IMR-90 (cell line): ENCODE results near the gene CECR2. TPM values are rescaled to one million over a fixed set of nuclear protein-coding genes. Genes with fewer than 3 reads are reported as not detected.

Experiments used
- ATAC-seq: fragments of 200-7000 bp; cut with Tn5 transposase; 2 replicates; pipeline ENCODE4 v1.9.1; 2020; ENCODE audit warnings: low read depth, mild to moderate bottlenecking, moderate library complexity
- BruUV-seq: library from RNA; stranded (reverse); fragments of 400-500 nt; replicated peaks from 2 replicates; lab custom pipeline; 2021; lab: Mats Ljungman, UMichigan
- CTCF ChIA-PET: fragments of 300-600 bp; formaldehyde crosslinking; extraction: SDS; loops from one replicate; lab custom pipeline; 2021; ENCODE audit warnings: antibody characterized with exemption; lab: Yijun Ruan, JAX
- POLR2A ChIA-PET: fragments of 300-600 bp; sonication (Branson Sonifier 250); formaldehyde crosslinking; loops from one replicate; lab custom pipeline; 2022; ENCODE audit warnings: antibody characterized with exemption; ENCODE audit not compliant: unreplicated experiment; lab: Charles Lee
- DNase-seq: peaks from one replicate; pipeline ENCODE4 v3.0.0; 2013
- H2AFZ ChIP-seq: replicated peaks from 2 replicates; pipeline ENCODE3; 2013; ENCODE audit warnings: low read length, mild to moderate bottlenecking; ENCODE audit not compliant: poor library complexity
- H2AK5ac ChIP-seq: 2 replicates; pipeline ENCODE4 v1.6.1; 2013; ENCODE audit warnings: low read depth, low read length, inconsistent platforms
- H2AK9ac ChIP-seq: replicated peaks from 2 replicates; pipeline ENCODE3; 2013; ENCODE audit warnings: mild to moderate bottlenecking, low read depth, low read length, moderate library complexity; ENCODE audit not compliant: poor library complexity
- H2BK120ac ChIP-seq: 2 replicates; pipeline ENCODE4 v1.6.1; 2013; ENCODE audit warnings: low read depth, low read length, inconsistent platforms
- H2BK15ac ChIP-seq: 3 replicates; pipeline ENCODE4 v1.6.1; 2013; ENCODE audit warnings: low read depth, low read length, inconsistent platforms
- H2BK20ac ChIP-seq: 2 replicates; pipeline ENCODE4 v1.6.1; 2013; ENCODE audit warnings: low read depth, mild to moderate bottlenecking, inconsistent platforms, low read length, moderate library complexity
- H2BK5ac ChIP-seq: 2 replicates; pipeline ENCODE4 v1.6.1; 2013; ENCODE audit warnings: mild to moderate bottlenecking, low read depth, low read length, inconsistent platforms; ENCODE audit not compliant: poor library complexity, severe bottlenecking
- H3K14ac ChIP-seq: replicated peaks from 2 replicates; pipeline ENCODE4 v1.6.1; 2013; ENCODE audit warnings: low read depth, low read length, inconsistent platforms
- H3K18ac ChIP-seq: 2 replicates; pipeline ENCODE4 v1.6.1; 2013; ENCODE audit warnings: low read depth, low read length, control low read depth
- H3K23ac ChIP-seq: 2 replicates; pipeline ENCODE4 v1.6.1; 2013; ENCODE audit warnings: low read depth, low read length, inconsistent platforms
- H3K27ac ChIP-seq: 2 replicates; pipeline ENCODE4 v1.5.1; 2013; ENCODE audit warnings: mild to moderate bottlenecking, control low read depth, low read length; ENCODE audit not compliant: insufficient read depth
- H3K27me3 ChIP-seq: 2 replicates; pipeline ENCODE4 v1.6.1; 2013; ENCODE audit warnings: low read length; ENCODE audit not compliant: control insufficient read depth, insufficient read depth
- H3K36me3 ChIP-seq: 2 replicates; pipeline ENCODE4 v1.6.1; 2013; ENCODE audit warnings: low read length, mixed read lengths; ENCODE audit not compliant: control insufficient read depth, insufficient read depth
- H3K4ac ChIP-seq: 2 replicates; pipeline ENCODE4 v1.6.1; 2013; ENCODE audit warnings: low read depth, low read length, inconsistent platforms
- H3K4me1 ChIP-seq: 2 replicates; pipeline ENCODE4 v1.6.1; 2013; ENCODE audit warnings: low read length, mixed read lengths; ENCODE audit not compliant: control insufficient read depth, insufficient read depth
- H3K4me2 ChIP-seq: 2 replicates; pipeline ENCODE4 v1.6.1; 2013; ENCODE audit warnings: low read depth, mild to moderate bottlenecking, control low read depth, low read length, moderate library complexity
- H3K4me3 ChIP-seq: 2 replicates; pipeline ENCODE4 v1.5.1; 2013; ENCODE audit warnings: low read depth, mild to moderate bottlenecking, control low read depth, low read length, moderate library complexity; ENCODE audit not compliant: insufficient read depth
- H3K56ac ChIP-seq: 2 replicates; pipeline ENCODE4 v1.6.1; 2013; ENCODE audit warnings: low read length, inconsistent platforms; ENCODE audit not compliant: insufficient read depth; ENCODE audit errors: extremely low read depth
- H3K79me1 ChIP-seq, 2 experiments: 2 replicates each; pipeline ENCODE4 v1.6.1; 2013; ENCODE audit warnings: low read length in 2 of 2, inconsistent platforms in 1 of 2, low read depth in 1 of 2
- H3K9ac ChIP-seq: 2 replicates; pipeline ENCODE4 v1.6.1; 2013; ENCODE audit warnings: low read depth, low read length, control low read depth
- H3K9me1 ChIP-seq: 2 replicates; pipeline ENCODE4 v1.6.1; 2013; ENCODE audit warnings: low read length, inconsistent platforms; ENCODE audit not compliant: insufficient read depth
- H3K9me3 ChIP-seq: 2 replicates; pipeline ENCODE4 v1.6.1; 2013; ENCODE audit warnings: low read length; ENCODE audit not compliant: control insufficient read depth, insufficient read depth
- H4K20me1 ChIP-seq: 2 replicates; pipeline ENCODE4 v1.6.1; 2013; ENCODE audit warnings: low read length, inconsistent platforms; ENCODE audit not compliant: insufficient read depth
- H4K5ac ChIP-seq: 2 replicates; pipeline ENCODE4 v1.6.1; 2013; ENCODE audit warnings: mild to moderate bottlenecking, low read depth, low read length, control low read depth
- H4K8ac ChIP-seq, 2 experiments: 2 replicates each; pipeline ENCODE4 v1.6.1; 2013; ENCODE audit warnings: low read depth in 2 of 2, low read length in 2 of 2, control low read depth in 1 of 2, inconsistent platforms in 1 of 2
- H4K91ac ChIP-seq: 2 replicates; pipeline ENCODE4 v1.6.1; 2013; ENCODE audit warnings: low read depth, low read length, inconsistent platforms; ENCODE audit not compliant: insufficient read depth
- BHLHE40 ChIP-seq: fragments of 150-350 bp; IDR thresholded peaks from 2 replicates; pipeline ENCODE4 v1.6.1; 2016; ENCODE audit warnings: mild to moderate bottlenecking, low read depth, low read length
- CEBPB ChIP-seq: IDR thresholded peaks from 2 replicates; pipeline ENCODE4 v1.6.1; 2012; ENCODE audit warnings: low read depth, low read length, improper control_type of control experiment
- CHD1 ChIP-seq: IDR thresholded peaks from 2 replicates; pipeline ENCODE4 v1.6.1; 2012; ENCODE audit warnings: low read depth, low read length, improper control_type of control experiment
- ELK1 ChIP-seq: fragments of 150-350 bp; IDR thresholded peaks from 2 replicates; pipeline ENCODE4 v1.6.1; 2016; ENCODE audit warnings: low read depth, mild to moderate bottlenecking, low read length, moderate library complexity, borderline replicate concordance
- FOS ChIP-seq: fragments of 150-350 bp; IDR thresholded peaks from 2 replicates; pipeline ENCODE4 v1.6.1; 2016; ENCODE audit warnings: low read depth, low read length
- MAFK ChIP-seq: IDR thresholded peaks from 2 replicates; pipeline ENCODE4 v1.6.1; 2012; ENCODE audit warnings: low read depth, low read length, improper control_type of control experiment
- MAZ ChIP-seq: IDR thresholded peaks from 2 replicates; pipeline ENCODE4 v1.6.1; 2012; ENCODE audit warnings: low read depth, mild to moderate bottlenecking, low read length, improper control_type of control experiment, moderate library complexity, borderline replicate concordance
- MXI1 ChIP-seq: IDR thresholded peaks from 2 replicates; pipeline ENCODE4 v1.6.1; 2012; ENCODE audit warnings: low read depth, mild to moderate bottlenecking, low read length, moderate library complexity, borderline replicate concordance
- NFE2L2 ChIP-seq: fragments of 150-350 bp; IDR thresholded peaks from 2 replicates; pipeline ENCODE4 v1.6.1; 2016; ENCODE audit warnings: low read depth, mild to moderate bottlenecking, low read length
- POLR2A ChIP-seq: IDR thresholded peaks from 2 replicates; pipeline ENCODE4 v1.6.1; 2012; ENCODE audit warnings: mild to moderate bottlenecking, low read depth, low read length
- RAD21 ChIP-seq: IDR thresholded peaks from 2 replicates; pipeline ENCODE4 v1.6.1; 2012; ENCODE audit warnings: low read length, improper control_type of control experiment
- RCOR1 ChIP-seq: IDR thresholded peaks from 2 replicates; pipeline ENCODE4 v1.6.1; 2012; ENCODE audit warnings: mild to moderate bottlenecking, low read length, improper control_type of control experiment; ENCODE audit not compliant: insufficient replicate concordance
- RFX5 ChIP-seq: IDR thresholded peaks from 2 replicates; pipeline ENCODE4 v1.8.0; 2012; ENCODE audit warnings: low read depth, mild to moderate bottlenecking, low read length, moderate library complexity
- SMC3 ChIP-seq: fragments of 150-350 bp; IDR thresholded peaks from 2 replicates; pipeline ENCODE4 v1.6.1; 2016; ENCODE audit warnings: low read depth, mild to moderate bottlenecking, antibody characterized with exemption, low read length, moderate library complexity
- USF2 ChIP-seq: fragments of 150-350 bp; IDR thresholded peaks from 2 replicates; pipeline ENCODE4 v1.6.1; 2017; ENCODE audit warnings: mild to moderate bottlenecking, antibody characterized with exemption, low read length, low read depth
- WGBS, 2 experiments: methylation state at CpG; one replicate each; pipeline versions ENCODE4 v1.1.5 to v1.1.7; 2013; ENCODE audit warnings: missing lambda C conversion rate in 2 of 2; ENCODE audit not compliant: insufficient read length in 1 of 2; ENCODE audit errors: extremely low coverage in 2 of 2; 5-methylcytosine and 5-hydroxymethylcytosine counted together
- dilution Hi-C: fragments of 300-500 bp; cut with HindIII; formaldehyde crosslinking; loops from one replicate; pipeline ENCODE4 v1.14.3; 2018; ENCODE audit warnings: low sequenced_read_pairs; ENCODE audit not compliant: unreplicated experiment
- in situ Hi-C: fragments of 300-500 bp; cut with MboI; formaldehyde crosslinking; loops from 3 replicates; pipeline ENCODE4 v1.14.3; 2019; ENCODE audit warnings: low sequenced_read_pairs, inconsistent platforms, mixed read lengths
- intact Hi-C: fragments of 100-400 bp; cut with micrococcal nuclease; formaldehyde crosslinking; loops from 2 replicates; pipeline ENCODE4 v1.10.0; 2022
- polyA plus RNA-seq, 3 experiments: library from polyadenylated mRNA; depleted of rRNA; stranded (reverse); fragments of >200 nt; gene quantifications; 2 replicates each; pipeline ENCODE4 v1.2.3, GENCODE V29; 2012; ENCODE audit warnings: low replicate concordance in 1 of 3
- total RNA-seq: library from RNA; depleted of rRNA; stranded (reverse); fragments of >200 nt; gene quantifications from 2 replicates; pipeline ENCODE4 v1.2.3, GENCODE V29; 2012
- TF ChIP-seq, protein P1 (sequence below): conservative IDR thresholded peaks from 2 replicates; pipeline ENCODE4 v1.5.1; 2012; ENCODE audit warnings: mild to moderate bottlenecking, low read depth, low read length, improper control_type of control experiment

Gene CECR2
- total and polyA plus RNA-seq, 2 of the 4 experiments (the other 2 are of a cell fraction): under 0.01 TPM; not detected in 1

DNA sequence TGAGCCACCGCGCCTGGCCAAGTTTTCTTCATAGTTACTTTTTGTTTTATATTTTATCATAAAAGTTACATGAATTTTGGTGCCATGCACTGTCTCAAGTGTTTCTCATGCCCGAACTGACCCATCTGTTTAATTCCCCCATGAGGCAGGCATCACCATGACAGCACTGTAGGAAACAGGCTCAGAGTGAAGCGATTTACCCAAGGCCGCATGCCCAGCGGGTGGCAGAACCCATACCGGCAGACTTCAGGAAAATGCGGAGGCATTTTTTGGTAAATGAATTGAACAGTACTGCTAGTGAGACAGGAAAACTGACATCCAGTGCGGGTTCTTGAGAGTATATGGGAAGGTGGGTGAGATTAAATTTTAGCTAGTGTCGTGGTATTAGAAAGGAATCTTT, 19.0 kb downstream of the CECR2 start:
- Histone ChIP-seq H3K4me3 (no peak overlapping the region), H3K36me3 (no peaks in the 10 kb centered on the region), H3K9me1 (no peaks in the 10 kb centered on the region), H2AK5ac (no peak overlapping the region), H2AK9ac (no peak overlapping the region), H2BK15ac (no peak overlapping the region), H3K79me1 (no peaks in the 10 kb centered on the region), H2BK5ac (no peak overlapping the region), H3K14ac (no peak overlapping the region), H4K91ac (no peak overlapping the region), H3K4me2 (no peak overlapping the region), H3K9me3 (no peaks in the 10 kb centered on the region), H3K56ac (no peak overlapping the region), H3K23ac (no peak overlapping the region), H3K27ac (no peak overlapping the region), H3K4ac (no peak overlapping the region), H4K20me1 (no peaks in the 10 kb centered on the region), H3K4me1 (no peaks in the 10 kb centered on the region), H3K9ac (no peak overlapping the region), H4K5ac (no peak overlapping the region), H4K8ac (no peak overlapping the region), H3K27me3 (no peaks in the 10 kb centered on the region), H2AFZ (no peak overlapping the region), H2BK20ac (no peak overlapping the region), H3K18ac (no peak overlapping the region), H2BK120ac (no peak overlapping the region)
- TF ChIP-seq MAFK (no peak), RFX5 (no peak), ELK1 (no peak), POLR2A (no peak), NFE2L2 (no peak), MXI1 (no peak), CHD1 (no peak), CEBPB (no peak), BHLHE40 (no peak), FOS (no peak), USF2 (no peak), MAZ (no peak), SMC3 (no peak), RCOR1 (no peak), RAD21 (no peak)
- TF ChIP-seq, protein P1, sequence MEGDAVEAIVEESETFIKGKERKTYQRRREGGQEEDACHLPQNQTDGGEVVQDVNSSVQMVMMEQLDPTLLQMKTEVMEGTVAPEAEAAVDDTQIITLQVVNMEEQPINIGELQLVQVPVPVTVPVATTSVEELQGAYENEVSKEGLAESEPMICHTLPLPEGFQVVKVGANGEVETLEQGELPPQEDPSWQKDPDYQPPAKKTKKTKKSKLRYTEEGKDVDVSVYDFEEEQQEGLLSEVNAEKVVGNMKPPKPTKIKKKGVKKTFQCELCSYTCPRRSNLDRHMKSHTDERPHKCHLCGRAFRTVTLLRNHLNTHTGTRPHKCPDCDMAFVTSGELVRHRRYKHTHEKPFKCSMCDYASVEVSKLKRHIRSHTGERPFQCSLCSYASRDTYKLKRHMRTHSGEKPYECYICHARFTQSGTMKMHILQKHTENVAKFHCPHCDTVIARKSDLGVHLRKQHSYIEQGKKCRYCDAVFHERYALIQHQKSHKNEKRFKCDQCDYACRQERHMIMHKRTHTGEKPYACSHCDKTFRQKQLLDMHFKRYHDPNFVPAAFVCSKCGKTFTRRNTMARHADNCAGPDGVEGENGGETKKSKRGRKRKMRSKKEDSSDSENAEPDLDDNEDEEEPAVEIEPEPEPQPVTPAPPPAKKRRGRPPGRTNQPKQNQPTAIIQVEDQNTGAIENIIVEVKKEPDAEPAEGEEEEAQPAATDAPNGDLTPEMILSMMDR: no peak
- dilution Hi-C loops (no loop called here), in situ Hi-C loops (no loop called here), intact Hi-C loops (loop anchor here (5.0 kb wide), 1 partner anchor 51 kb away; no protein-coding TSS in a partner anchor)
- BruUV-seq: no TSS peak
- no peak for ATAC-seq
- ChIA-PET POLR2A (no interaction called here), CTCF (no interaction called here)
- 96% methylated on average over 6 of the region's 10 CpGs; no CpG with 5 or more reads in 1 of the 2 experiments for WGBS, 2 experiments
- DNase-seq: no peak
